GM12878 (cell line): ENCODE data around the gene NRM. TPM values are rescaled to one million over a fixed set of nuclear protein-coding genes. Genes with fewer than 3 reads are reported as not detected.
A peak's percentile ranks its signal among the peaks of the same experiment; 100 is the strongest.

ENCODE experiments used
- BHLHE40 ChIP-seq, 2 experiments: fragments of 450-650 bp in 1 of 2; IDR thresholded peaks; 2 replicates each; pipeline ENCODE4 v1.6.1; 2011 to 2017; ENCODE audit warnings: low read depth in 2 of 2, borderline replicate concordance in 1 of 2, improper control_type of control experiment in 1 of 2, low read length in 1 of 2, mild to moderate bottlenecking in 1 of 2
- CREM ChIP-seq: IDR thresholded peaks from 2 replicates; pipeline ENCODE4 v1.6.1; 2014; ENCODE audit warnings: antibody characterized with exemption, low read depth
- DPF2 ChIP-seq: fragments of 450-650 bp; IDR thresholded peaks from 2 replicates; pipeline ENCODE4 v1.6.1; 2017; ENCODE audit warnings: mild to moderate bottlenecking
- EGR1 ChIP-seq, 2 experiments: IDR thresholded peaks; 1 replicate in 1 of 2; 2 replicates in 1 of 2; pipeline ENCODE4 v1.6.1; 2011 to 2012; ENCODE audit warnings: low read depth in 2 of 2, low read length in 2 of 2, borderline replicate concordance in 1 of 2, mild to moderate bottlenecking in 1 of 2, moderate library complexity in 1 of 2
- ESRRA ChIP-seq: IDR thresholded peaks from 2 replicates; pipeline ENCODE4 v1.6.1; 2012; ENCODE audit warnings: mild to moderate bottlenecking, low read length, improper control_type of control experiment
- ETV6 ChIP-seq, 2 experiments: fragments of 450-650 bp in 1 of 2; IDR thresholded peaks in 1 of 2; conservative IDR thresholded peaks in 1 of 2; 2 replicates each; pipeline ENCODE4 v1.6.1; 2014; ENCODE audit warnings: antibody characterized with exemption in 1 of 2, borderline replicate concordance in 1 of 2, low read depth in 1 of 2, mild to moderate bottlenecking in 1 of 2, moderate library complexity in 1 of 2
- HCFC1 ChIP-seq: fragments of 150-350 bp; IDR thresholded peaks from 2 replicates; pipeline ENCODE4 v1.6.1; 2014; ENCODE audit warnings: low read length
- MLLT1 ChIP-seq: fragments of 450-650 bp; IDR thresholded peaks from 2 replicates; pipeline ENCODE4 v1.6.1; 2016; ENCODE audit warnings: mild to moderate bottlenecking
- NR2C2 ChIP-seq: IDR thresholded peaks from 2 replicates; pipeline ENCODE4 v1.6.1; 2011; ENCODE audit warnings: borderline replicate concordance, low read depth; ENCODE audit not compliant: control insufficient read depth, insufficient read length
- POLR2AphosphoS5 ChIP-seq: IDR thresholded peaks from 2 replicates; pipeline ENCODE4 v1.6.1; 2011; ENCODE audit warnings: mild to moderate bottlenecking, low read length, inconsistent platforms
- REST ChIP-seq: IDR thresholded peaks from 2 replicates; pipeline ENCODE4 v1.6.1; 2012; ENCODE audit warnings: mild to moderate bottlenecking, low read depth, low read length
- SMARCA5 ChIP-seq: fragments of 450-650 bp; IDR thresholded peaks from 2 replicates; pipeline ENCODE4 v1.6.1; 2017; ENCODE audit warnings: mild to moderate bottlenecking
- USF1 ChIP-seq: IDR thresholded peaks from 2 replicates; pipeline ENCODE4 v1.6.1; 2011; ENCODE audit warnings: borderline replicate concordance, low read depth, mild to moderate bottlenecking, moderate library complexity, mixed read lengths, low read length; ENCODE audit not compliant: insufficient read depth; ENCODE audit errors: extremely low read length
- ZBTB33 ChIP-seq: fragments of 450-650 bp; IDR thresholded peaks from 2 replicates; pipeline ENCODE4 v1.6.1; 2017; ENCODE audit warnings: mild to moderate bottlenecking
- ZNF592 ChIP-seq: fragments of 450-650 bp; IDR thresholded peaks from 2 replicates; pipeline ENCODE4 v1.6.1; 2017; ENCODE audit warnings: mild to moderate bottlenecking, moderate library complexity
- polyA plus RNA-seq, 11 experiments: library from polyadenylated mRNA; depleted of rRNA in 4 of 11; unstranded in 6 of 11; stranded (reverse) in 5 of 11; fragments of >200 nt; fragmentation: Nextera tagmentation in 4 of 11; fragmentation: Illumina TruSeq in 1 of 11; extraction: Ambion mirVana in 4 of 11; extraction: Trizol in 1 of 11; gene quantifications; 1 replicate in 1 of 11; 2 replicates in 10 of 11; pipeline versions ENCODE4 v1.2.1 to v1.2.3, GENCODE V29; 2011 to 2016; ENCODE audit warnings: inconsistent platforms in 2 of 11, missing spikeins in 2 of 11, low read depth in 1 of 11
- total RNA-seq, 4 experiments: library from RNA; depleted of rRNA in 3 of 4; stranded (reverse); fragments of >200 nt in 3 of 4; fragmentation: Illumina TruSeq in 1 of 4; extraction: Trizol in 1 of 4; gene quantifications; 2 replicates each; pipeline versions ENCODE4 v1.2.1 to v1.2.3, GENCODE V29; 2013 to 2021

Gene NRM
- total and polyA plus RNA-seq, 10 of the 15 experiments (the other 5 are each of a cell fraction or from before 2014, with no cell fraction given), result 15.4 to 46.7 (median 29.0) TPM

GRCh38 chr6:30647242-30648116 is 43.3 kb downstream of the NRM start (continued):
- peak; percentile 89; the same call in 1 of the 2 replicates for TF ChIP-seq ESRRA
- TF ChIP-seq CREM, result no peak
- peak in 1 of 2 experiments; percentile 42; a peak in 2 of 3 replicates for TF ChIP-seq EGR1 (IDR thresholded peaks at IDR 0.05; ENCODE audit: borderline replicate concordance in 1 of 2, low read depth in 2 of 2, low read length in 2 of 2)
- TF ChIP-seq ZNF592, result no peak
- TF ChIP-seq NR2C2, result no peak
- TF ChIP-seq HCFC1, result no peak
- TF ChIP-seq ETV6 (conservative IDR thresholded peaks at IDR 0.05 in 1 of 2, IDR thresholded peaks at IDR 0.05 in 1 of 2; ENCODE audit: borderline replicate concordance in 1 of 2, low read depth in 1 of 2), result no peak
- no peak for TF ChIP-seq REST
- TF ChIP-seq POLR2AphosphoS5, result peak; percentile 77
- no peak for TF ChIP-seq MLLT1
- no peak for TF ChIP-seq ZBTB33
- TF ChIP-seq BHLHE40 (IDR thresholded peaks at IDR 0.05; ENCODE audit: borderline replicate concordance in 1 of 2, low read depth in 2 of 2, low read length in 1 of 2), result no peak; a peak in 1 of 4 replicates
- peak; percentile 79 for TF ChIP-seq DPF2
- TF ChIP-seq USF1, result no peak
- 0 out of 2 replicates have a peak, but pooled peaks have one; percentile 80 for TF ChIP-seq SMARCA5
